Liver (tissue), 9 donors: Measurements from ENCODE around the gene PLCB1. TPM values are rescaled to one million over a fixed set of nuclear protein-coding genes. Genes with fewer than 3 reads are reported as not detected.

Source experiments
- DNase-seq: peaks from one replicate; pipeline ENCODE4 v3.0.0-alpha.2; 2017; ENCODE audit warnings: low spot score
- H3K27ac ChIP-seq, 2 donors: one replicate each; pipeline ENCODE4 v1.7.0; 2013; ENCODE audit warnings: inconsistent platforms in 2 of 2, low read length in 2 of 2, control low read depth in 1 of 2, low read depth in 1 of 2, mild to moderate bottlenecking in 1 of 2
- H3K27me3 ChIP-seq, 4 donors: one replicate each; pipeline versions ENCODE4 v1.6.1 to v1.7.0; 2013; ENCODE audit warnings: low read length in 3 of 4, inconsistent platforms in 1 of 4, mild to moderate bottlenecking in 1 of 4, moderate library complexity in 1 of 4; ENCODE audit not compliant: control insufficient read depth in 4 of 4, insufficient read depth in 4 of 4
- H3K36me3 ChIP-seq, 4 donors: one replicate each; pipeline versions ENCODE4 v1.6.1 to v1.7.0; 2013; ENCODE audit warnings: low read length in 3 of 4, mild to moderate bottlenecking in 3 of 4, low read depth in 1 of 4, moderate library complexity in 1 of 4; ENCODE audit not compliant: control insufficient read depth in 4 of 4, insufficient read depth in 3 of 4
- H3K4me1 ChIP-seq, 4 donors: one replicate each; pipeline versions ENCODE4 v1.6.1 to v1.7.0; 2013; ENCODE audit warnings: low read length in 3 of 4, mild to moderate bottlenecking in 3 of 4, moderate library complexity in 1 of 4; ENCODE audit not compliant: control insufficient read depth in 4 of 4, insufficient read depth in 4 of 4
- H3K4me3 ChIP-seq, 3 donors: one replicate each; pipeline versions ENCODE4 v1.6.1 to v1.7.0; 2013; ENCODE audit warnings: low read length in 3 of 3, control low read depth in 1 of 3, low read depth in 1 of 3, mild to moderate bottlenecking in 1 of 3
- H3K9ac ChIP-seq, 2 donors: one replicate each; pipeline ENCODE4 v1.7.0; 2013; ENCODE audit warnings: low read length in 2 of 2, mild to moderate bottlenecking in 2 of 2, moderate library complexity in 2 of 2, control low read depth in 1 of 2, low read depth in 1 of 2
- H3K9me3 ChIP-seq, 4 donors: one replicate each; pipeline versions ENCODE4 v1.6.1 to v1.7.0; 2013; ENCODE audit warnings: low read length in 3 of 4; ENCODE audit not compliant: control insufficient read depth in 4 of 4
- ATF3 ChIP-seq: IDR thresholded peaks from 2 replicates; pipeline ENCODE4 v1.6.1; 2016; ENCODE audit warnings: antibody characterized with exemption
- EGR1 ChIP-seq, 2 donors: IDR thresholded peaks; 2 replicates each; pipeline ENCODE4 v1.6.1; 2016 to 2018; ENCODE audit warnings: antibody characterized with exemption in 2 of 2, low read depth in 2 of 2
- FOXA1 ChIP-seq: IDR thresholded peaks from 2 replicates; pipeline ENCODE4 v1.6.1; 2016; ENCODE audit warnings: antibody characterized with exemption
- FOXA2 ChIP-seq: IDR thresholded peaks from 2 replicates; pipeline ENCODE4 v1.6.1; 2016; ENCODE audit warnings: antibody characterized with exemption
- GABPA ChIP-seq, 2 donors: IDR thresholded peaks in 1 of 2; conservative IDR thresholded peaks in 1 of 2; 2 replicates each; pipeline ENCODE4 v1.6.1; 2016; ENCODE audit warnings: antibody characterized with exemption in 2 of 2, mild to moderate bottlenecking in 1 of 2, moderate library complexity in 1 of 2
- HNF4G ChIP-seq: IDR thresholded peaks from 2 replicates; pipeline ENCODE4 v1.6.1; 2016; ENCODE audit warnings: antibody characterized with exemption
- JUND ChIP-seq, 2 donors: IDR thresholded peaks; 2 replicates each; pipeline ENCODE4 v1.6.1; 2016; ENCODE audit warnings: antibody characterized with exemption in 2 of 2
- NR2F2 ChIP-seq: IDR thresholded peaks from 2 replicates; pipeline ENCODE4 v1.6.1; 2016; ENCODE audit warnings: antibody characterized with exemption
- RAD21 ChIP-seq, 2 donors: IDR thresholded peaks; 2 replicates each; pipeline ENCODE4 v1.6.1; 2016; ENCODE audit warnings: antibody characterized with exemption in 2 of 2, mild to moderate bottlenecking in 2 of 2
- REST ChIP-seq: IDR thresholded peaks from 2 replicates; pipeline ENCODE4 v1.6.1; 2016; ENCODE audit warnings: antibody characterized with exemption, mild to moderate bottlenecking
- RXRA ChIP-seq, 2 donors: IDR thresholded peaks; 2 replicates each; pipeline ENCODE4 v1.6.1; 2017 to 2018; ENCODE audit warnings: antibody characterized with exemption in 2 of 2, mild to moderate bottlenecking in 1 of 2
- SP1 ChIP-seq: IDR thresholded peaks from 2 replicates; pipeline ENCODE4 v1.6.1; 2018; ENCODE audit warnings: antibody characterized with exemption, mild to moderate bottlenecking
- TAF1 ChIP-seq: conservative IDR thresholded peaks from 2 replicates; pipeline ENCODE4 v1.6.1; 2016; ENCODE audit warnings: antibody characterized with exemption, mild to moderate bottlenecking
- YY1 ChIP-seq: IDR thresholded peaks from 2 replicates; pipeline ENCODE4 v1.6.1; 2016; ENCODE audit warnings: antibody characterized with exemption, mild to moderate bottlenecking
- ZBTB33 ChIP-seq: IDR thresholded peaks from 2 replicates; pipeline ENCODE4 v1.6.1; 2016; ENCODE audit warnings: antibody characterized with exemption
- WGBS: extraction: QIAGEN DNeasy Blood & Tissue Kit; methylation state at CpG from one replicate; pipeline ENCODE4 v1.1.7; 2013; 5-methylcytosine and 5-hydroxymethylcytosine counted together
- polyA plus RNA-seq, 2 donors: library from polyadenylated mRNA; stranded (reverse) in 1 of 2; unstranded in 1 of 2; fragments of 200-250 nt in 1 of 2; fragments of >200 nt in 1 of 2; fragmentation: Nextera tagmentation in 1 of 2; extraction: Ambion mirVana in 1 of 2; gene quantifications; one replicate each; pipeline versions ENCODE4 v1.2.1 to v1.2.3, GENCODE V29; 2013 to 2015
- total RNA-seq, 2 donors: library from RNA; depleted of rRNA; stranded (reverse); fragments of >200 nt; gene quantifications; one replicate each; pipeline ENCODE4 v1.2.3, GENCODE V29; 2014
- TF ChIP-seq, protein P1 (sequence below): IDR thresholded peaks from 2 replicates; pipeline ENCODE4 v1.6.1; 2016; ENCODE audit warnings: antibody characterized with exemption
- donor health status: healthy.
- donor health status: healthy.
- donor health status: healthy.
- donor health status: healthy.
- donor health status: healthy.

The PLCB1 gene
- total and polyA plus RNA-seq, 4 donors: 3.7 to 13.5 (median 5.9) TPM

- Histone ChIP-seq H3K4me1 (no peaks in the 10 kb centered on the region), H3K27me3 (no peaks in the 10 kb centered on the region), H3K27ac (no peak overlapping the region), H3K9ac (no peak overlapping the region), H3K36me3 (no peaks in the 10 kb centered on the region), H3K4me3 (no peak overlapping the region), H3K9me3 (no peaks in the 10 kb centered on the region)
- no peak for TF ChIP-seq JUND (IDR thresholded peaks at IDR 0.05)
- no peak for TF ChIP-seq GABPA (IDR thresholded peaks at IDR 0.05 in 1 of 2, conservative IDR thresholded peaks at IDR 0.05 in 1 of 2)
- no peak for TF ChIP-seq HNF4G
- no peak for TF ChIP-seq REST
- no peak for TF ChIP-seq FOXA2
- no peak for TF ChIP-seq FOXA1
- TF ChIP-seq, protein P1, sequence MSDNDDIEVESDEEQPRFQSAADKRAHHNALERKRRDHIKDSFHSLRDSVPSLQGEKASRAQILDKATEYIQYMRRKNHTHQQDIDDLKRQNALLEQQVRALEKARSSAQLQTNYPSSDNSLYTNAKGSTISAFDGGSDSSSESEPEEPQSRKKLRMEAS: no peak
- no peak for TF ChIP-seq ATF3
- TF ChIP-seq RXRA (IDR thresholded peaks at IDR 0.05): no peak
- TF ChIP-seq TAF1: no peak
- TF ChIP-seq NR2F2: no peak
- no peak for TF ChIP-seq SP1
- no peak for TF ChIP-seq EGR1 (IDR thresholded peaks at IDR 0.05; ENCODE audit: low read depth in 2 of 2)
- TF ChIP-seq ZBTB33: no peak
- TF ChIP-seq RAD21 (IDR thresholded peaks at IDR 0.05): no peak
- 58% methylated on average over 2 of the region's 2 CpGs for WGBS
- DNase-seq: no peak
These were observed 728.0 kb downstream of the PLCB1 start for GRCh38 chr20:8860011-8860495.

GRCh38 chr20:8862092-8862491 lies 730.0 kb downstream of the PLCB1 start:
- H3K9me3 ChIP-seq: no peaks in the 10 kb centered on the region
- H3K9ac ChIP-seq: no peak overlapping the region
- no peak overlapping the region for H3K4me3 ChIP-seq
- no peak for TF ChIP-seq JUND (IDR thresholded peaks at IDR 0.05)
- TF ChIP-seq YY1: no peak
- TF ChIP-seq RXRA (IDR thresholded peaks at IDR 0.05): no peak
- TF ChIP-seq, protein P1: no peak
- no peaks in the 10 kb centered on the region for H3K4me1 ChIP-seq
- H3K27ac ChIP-seq: no peak overlapping the region
- no peak for DNase-seq
- 97% methylated on average over 4 of the region's 4 CpGs for WGBS
- no peaks in the 10 kb centered on the region for H3K36me3 ChIP-seq
- H3K27me3 ChIP-seq: no peaks in the 10 kb centered on the region
